ENCODE measurements around the gene OR4N5. TPM values are rescaled to one million over a fixed set of nuclear protein-coding genes. Genes with fewer than 3 reads are reported as not detected.

Gene OR4N5
- total and polyA plus RNA-seq, 2 donors from 2014 or later = not detected

GRCh38 chr14:20180486-20180885 lies 41.9 kb downstream of the OR4N5 start:
- TF ChIP-seq CTCF (IDR thresholded peaks at IDR 0.05; ENCODE audit: borderline replicate concordance, extremely low read depth, insufficient read depth) = no peak
- FAIRE-seq = no peak
- Histone ChIP-seq H3K27me3 (ENCODE audit: control insufficient read depth, insufficient read depth, low read length) (no peaks in the 10 kb centered on the region), H3K36me3 (ENCODE audit: control insufficient read depth in 2 of 3, insufficient read depth in 3 of 3, low read length in 3 of 3) (no peaks in the 10 kb centered on the region), H3K9ac (ENCODE audit: low read length in 3 of 3) (no peak overlapping the region), H3K4me1 (ENCODE audit: control insufficient read depth in 2 of 3, insufficient read depth in 2 of 3, low read depth in 1 of 3, low read length in 3 of 3) (no peaks in the 10 kb centered on the region), H3K9me3 (ENCODE audit: control insufficient read depth in 2 of 3, insufficient read depth in 1 of 3, low read length in 3 of 3) (no peaks in the 10 kb centered on the region), H3K4me3 (ENCODE audit: low read length in 3 of 3) (no peak overlapping the region), H3K27ac (ENCODE audit: low read depth in 2 of 2, low read length in 2 of 2) (no peak overlapping the region)
- intact Hi-C loops (cut with DNase I) = no loop called here
- no peak for DNase-seq

GRCh38 chr14:20184181-20184580 lies 45.6 kb downstream of the OR4N5 start:
- no peaks in the 10 kb centered on the region for H3K27me3 ChIP-seq (ENCODE audit: control insufficient read depth, insufficient read depth, low read length)
- FAIRE-seq = no peak

GRCh38 chr14:20190596-20190995 lies 52.0 kb downstream of the OR4N5 start, which contains the start of gene OR11G2:
TSS of gene OR11G2 (plus strand) at chr14:20190896. CDS start at chr14:20197438, 6,542 bp downstream.
- TF ChIP-seq CTCF (IDR thresholded peaks at IDR 0.05; ENCODE audit: borderline replicate concordance, extremely low read depth, insufficient read depth) = no peak
- Histone ChIP-seq H3K4me3 (ENCODE audit: low read length in 3 of 3) (no peak within 1 kb of the TSS), H3K9me3 (ENCODE audit: control insufficient read depth in 2 of 3, insufficient read depth in 1 of 3, low read length in 3 of 3) (no peaks in the 10 kb centered on the region), H3K9ac (ENCODE audit: low read length in 3 of 3) (no peak within 1 kb of the TSS), H3K27me3 (ENCODE audit: control insufficient read depth, insufficient read depth, low read length) (no peaks in the 10 kb centered on the region), H3K27ac (ENCODE audit: low read depth in 2 of 2, low read length in 2 of 2) (no peak within 1 kb of the TSS), H3K4me1 (ENCODE audit: control insufficient read depth in 2 of 3, insufficient read depth in 2 of 3, low read depth in 1 of 3, low read length in 3 of 3) (no peaks in the 10 kb centered on the region), H3K36me3 (ENCODE audit: control insufficient read depth in 2 of 3, insufficient read depth in 3 of 3, low read length in 3 of 3) (no peaks in the 10 kb centered on the region)
- no peak for FAIRE-seq
- DNase-seq = no peak
- intact Hi-C loops (cut with DNase I) = no loop called here

More at GRCh38 chr14:20184181-20184580, 45.6 kb downstream of the OR4N5 start:
- no peak overlapping the region for H3K9ac ChIP-seq (ENCODE audit: low read length in 3 of 3)
- no peaks in the 10 kb centered on the region for H3K4me1 ChIP-seq (ENCODE audit: control insufficient read depth in 2 of 3, insufficient read depth in 2 of 3, low read depth in 1 of 3, low read length in 3 of 3)
- H3K36me3 ChIP-seq (ENCODE audit: control insufficient read depth in 2 of 3, insufficient read depth in 3 of 3, low read length in 3 of 3) = no peaks in the 10 kb centered on the region
- no peak overlapping the region for H3K4me3 ChIP-seq (ENCODE audit: low read length in 3 of 3)
- H3K9me3 ChIP-seq (ENCODE audit: control insufficient read depth in 2 of 3, insufficient read depth in 1 of 3, low read length in 3 of 3) = no peaks in the 10 kb centered on the region
- intact Hi-C loops (cut with DNase I) = no loop called here
- no peak for TF ChIP-seq CTCF (IDR thresholded peaks at IDR 0.05; ENCODE audit: borderline replicate concordance, extremely low read depth, insufficient read depth)
- DNase-seq = no peak
- no peak overlapping the region for H3K27ac ChIP-seq (ENCODE audit: low read depth in 2 of 2, low read length in 2 of 2)

- no peak for TF ChIP-seq CTCF (IDR thresholded peaks at IDR 0.05; ENCODE audit: borderline replicate concordance, extremely low read depth, insufficient read depth)
- Histone ChIP-seq H3K36me3 (ENCODE audit: control insufficient read depth in 2 of 3, insufficient read depth in 3 of 3, low read length in 3 of 3) (no peaks in the 10 kb centered on the region), H3K9ac (ENCODE audit: low read length in 3 of 3) (no peak overlapping the region), H3K27me3 (ENCODE audit: control insufficient read depth, insufficient read depth, low read length) (no peaks in the 10 kb centered on the region), H3K4me3 (ENCODE audit: low read length in 3 of 3) (no peak overlapping the region), H3K27ac (ENCODE audit: low read depth in 2 of 2, low read length in 2 of 2) (no peak overlapping the region), H3K9me3 (ENCODE audit: control insufficient read depth in 2 of 3, insufficient read depth in 1 of 3, low read length in 3 of 3) (no peaks in the 10 kb centered on the region), H3K4me1 (ENCODE audit: control insufficient read depth in 2 of 3, insufficient read depth in 2 of 3, low read depth in 1 of 3, low read length in 3 of 3) (no peaks in the 10 kb centered on the region)
- FAIRE-seq (no peak), DNase-seq (no peak)
- intact Hi-C loops (cut with DNase I) = no loop called here
Measured at GRCh38 chr14:20191396-20191795, 52.8 kb downstream of the OR4N5 start.
